ENCODE measurements around the gene TSPAN10.

The TSPAN10 gene

GRCh38 chr17:81636505-81637288, at the start of gene TSPAN10, which contains the start of gene NPLOC4:
Gene TSPAN10, plus strand, starts transcription at chr17:81637196. Its CDS starts 5,217 bp downstream, at chr17:81642413.
Gene NPLOC4, minus strand, starts transcription at chr17:81637112. Its CDS starts 182 bp downstream, at chr17:81636930.
- Mint-ChIP-seq H3K36me3 (ENCODE audit: insufficient read depth) (peaks cover 8% of the 10 kb centered on the region), H3K4me1 (peaks cover 17% of the 10 kb centered on the region), H3K4me3 (peak within 1 kb of the TSS; percentile 93), H3K27ac (ENCODE audit: low read depth) (peak within 1 kb of the TSS; percentile 96), H3K27me3 (no peaks in the 10 kb centered on the region), H3K9me3 (no peaks in the 10 kb centered on the region)
- DNase-seq (ENCODE audit: low spot score in 2 of 2) (peak; percentile 63 to 69), ATAC-seq (replicated peaks; ENCODE audit: extremely low read depth, poor library complexity, severe bottlenecking) (peak; percentile 86)

GRCh38 chr17:81589612-81590011, 47.4 kb upstream of the TSPAN10 start:
- H3K9me3 Mint-ChIP-seq: no peaks in the 10 kb centered on the region
- H3K36me3 Mint-ChIP-seq (ENCODE audit: insufficient read depth): peaks cover 61% of the 10 kb centered on the region
- no peak overlapping the region for H3K4me3 Mint-ChIP-seq
- H3K27ac Mint-ChIP-seq (ENCODE audit: low read depth): no peak overlapping the region
- DNase-seq (ENCODE audit: low spot score in 2 of 2) (no peak), ATAC-seq (replicated peaks; ENCODE audit: extremely low read depth, poor library complexity, severe bottlenecking) (no peak)
- peaks cover 5% of the 10 kb centered on the region for H3K4me1 Mint-ChIP-seq
- no peaks in the 10 kb centered on the region for H3K27me3 Mint-ChIP-seq

GRCh38 chr17:81590121-81590520, 46.9 kb upstream of the TSPAN10 start:
- H3K9me3 Mint-ChIP-seq: no peaks in the 10 kb centered on the region
- H3K4me3 Mint-ChIP-seq: no peak overlapping the region
- no peak for DNase-seq (ENCODE audit: low spot score in 2 of 2)
- peaks cover 61% of the 10 kb centered on the region for H3K36me3 Mint-ChIP-seq (ENCODE audit: insufficient read depth)
- peaks cover 5% of the 10 kb centered on the region for H3K4me1 Mint-ChIP-seq
- ATAC-seq (replicated peaks; ENCODE audit: extremely low read depth, poor library complexity, severe bottlenecking): no peak
- H3K27me3 Mint-ChIP-seq: no peaks in the 10 kb centered on the region
- H3K27ac Mint-ChIP-seq (ENCODE audit: low read depth): no peak overlapping the region

GRCh38 chr17:81591971-81592370, 45.0 kb upstream of the TSPAN10 start:
- peaks cover 5% of the 10 kb centered on the region for H3K4me1 Mint-ChIP-seq

GRCh38 chr17:81593105-81593871, 43.7 kb upstream of the TSPAN10 start:
- Mint-ChIP-seq H3K36me3 (ENCODE audit: insufficient read depth) (peaks cover 62% of the 10 kb centered on the region), H3K27ac (ENCODE audit: low read depth) (no peak overlapping the region), H3K9me3 (no peaks in the 10 kb centered on the region), H3K4me1 (peaks cover 5% of the 10 kb centered on the region), H3K27me3 (no peaks in the 10 kb centered on the region), H3K4me3 (no peak overlapping the region)
- no peak for ATAC-seq (replicated peaks; ENCODE audit: extremely low read depth, poor library complexity, severe bottlenecking)
- no peak for DNase-seq (ENCODE audit: low spot score in 2 of 2)

More at GRCh38 chr17:81591971-81592370, 45.0 kb upstream of the TSPAN10 start:
- no peaks in the 10 kb centered on the region for H3K27me3 Mint-ChIP-seq
- H3K4me3 Mint-ChIP-seq: no peak overlapping the region
- DNase-seq (ENCODE audit: low spot score in 2 of 2): no peak
- no peaks in the 10 kb centered on the region for H3K9me3 Mint-ChIP-seq
- no peak overlapping the region for H3K27ac Mint-ChIP-seq (ENCODE audit: low read depth)
- peaks cover 62% of the 10 kb centered on the region for H3K36me3 Mint-ChIP-seq (ENCODE audit: insufficient read depth)
- ATAC-seq (replicated peaks; ENCODE audit: extremely low read depth, poor library complexity, severe bottlenecking): no peak

- DNase-seq (ENCODE audit: low spot score in 2 of 2) (no peak), ATAC-seq (replicated peaks; ENCODE audit: extremely low read depth, poor library complexity, severe bottlenecking) (no peak)
- H3K9me3 Mint-ChIP-seq: no peaks in the 10 kb centered on the region
- H3K27ac Mint-ChIP-seq (ENCODE audit: low read depth): no peak overlapping the region
- peaks cover 63% of the 10 kb centered on the region for H3K36me3 Mint-ChIP-seq (ENCODE audit: insufficient read depth)
- H3K4me3 Mint-ChIP-seq: no peak overlapping the region
- H3K27me3 Mint-ChIP-seq: no peaks in the 10 kb centered on the region
- H3K4me1 Mint-ChIP-seq: peaks cover 7% of the 10 kb centered on the region
Measured at GRCh38 chr17:81599719-81600486, 37.1 kb upstream of the TSPAN10 start.

GRCh38 chr17:81601525-81602120, 35.4 kb upstream of the TSPAN10 start:
- H3K9me3 Mint-ChIP-seq: no peaks in the 10 kb centered on the region
- DNase-seq (ENCODE audit: low spot score in 2 of 2) (peak in 1 of 2 donors; percentile 42), ATAC-seq (replicated peaks; ENCODE audit: extremely low read depth, poor library complexity, severe bottlenecking) (peak; percentile 71)
- no peaks in the 10 kb centered on the region for H3K27me3 Mint-ChIP-seq
- no peak overlapping the region for H3K4me3 Mint-ChIP-seq
- H3K36me3 Mint-ChIP-seq (ENCODE audit: insufficient read depth): peaks cover 64% of the 10 kb centered on the region
- peaks cover 7% of the 10 kb centered on the region for H3K4me1 Mint-ChIP-seq
- H3K27ac Mint-ChIP-seq (ENCODE audit: low read depth): peak overlapping the region; percentile 41

GRCh38 chr17:81603846-81604610, 33.0 kb upstream of the TSPAN10 start:
- Mint-ChIP-seq H3K9me3 (no peaks in the 10 kb centered on the region), H3K36me3 (ENCODE audit: insufficient read depth) (peaks cover 58% of the 10 kb centered on the region), H3K27ac (ENCODE audit: low read depth) (no peak overlapping the region), H3K4me3 (no peak overlapping the region), H3K27me3 (no peaks in the 10 kb centered on the region), H3K4me1 (peaks cover 7% of the 10 kb centered on the region)
- DNase-seq (ENCODE audit: low spot score in 2 of 2) (no peak), ATAC-seq (replicated peaks; ENCODE audit: extremely low read depth, poor library complexity, severe bottlenecking) (no peak)

- no peaks in the 10 kb centered on the region for H3K4me1 Mint-ChIP-seq
- no peak for ATAC-seq (replicated peaks; ENCODE audit: extremely low read depth, poor library complexity, severe bottlenecking)
- no peaks in the 10 kb centered on the region for H3K27me3 Mint-ChIP-seq
- H3K27ac Mint-ChIP-seq (ENCODE audit: low read depth): no peak overlapping the region
- no peak for DNase-seq (ENCODE audit: low spot score in 2 of 2)
- H3K4me3 Mint-ChIP-seq: no peak overlapping the region
- no peaks in the 10 kb centered on the region for H3K9me3 Mint-ChIP-seq
- H3K36me3 Mint-ChIP-seq (ENCODE audit: insufficient read depth): peaks cover 58% of the 10 kb centered on the region
Measured at GRCh38 chr17:81607431-81607830, 29.6 kb upstream of the TSPAN10 start.

- no peak for DNase-seq (ENCODE audit: low spot score in 2 of 2)
- Mint-ChIP-seq H3K4me1 (peaks cover under 1% of the 10 kb centered on the region), H3K9me3 (no peaks in the 10 kb centered on the region), H3K4me3 (no peak overlapping the region), H3K36me3 (ENCODE audit: insufficient read depth) (peaks cover 60% of the 10 kb centered on the region), H3K27me3 (no peaks in the 10 kb centered on the region), H3K27ac (ENCODE audit: low read depth) (no peak overlapping the region)
- ATAC-seq (replicated peaks; ENCODE audit: extremely low read depth, poor library complexity, severe bottlenecking): no peak
Measured at GRCh38 chr17:81608082-81608481, 28.9 kb upstream of the TSPAN10 start.

GRCh38 chr17:81608605-81609004, 28.4 kb upstream of the TSPAN10 start:
- H3K4me3 Mint-ChIP-seq: no peak overlapping the region
- no peak overlapping the region for H3K27ac Mint-ChIP-seq (ENCODE audit: low read depth)
- no peaks in the 10 kb centered on the region for H3K9me3 Mint-ChIP-seq
- peaks cover 5% of the 10 kb centered on the region for H3K4me1 Mint-ChIP-seq
- H3K36me3 Mint-ChIP-seq (ENCODE audit: insufficient read depth): peaks cover 66% of the 10 kb centered on the region
- no peak for ATAC-seq (replicated peaks; ENCODE audit: extremely low read depth, poor library complexity, severe bottlenecking)
- no peaks in the 10 kb centered on the region for H3K27me3 Mint-ChIP-seq
- DNase-seq (ENCODE audit: low spot score in 2 of 2): no peak
